ENCODE measurements around the gene RTBDN. TPM values are rescaled to one million over a fixed set of nuclear protein-coding genes. Genes with fewer than 3 reads are reported as not detected.

RTBDN gene
- total and polyA plus RNA-seq, 2 of the 8 experiments (the other 6 are each of a cell fraction or from before 2014, with no cell fraction given) = 4.0 to 4.8 TPM

- ChIA-PET POLR2A (ENCODE audit: partially characterized antibody) (interaction anchor here (1.0 to 16.6 kb wide), 9 partner anchors 9 to 155 kb away, joined by 3 to 317 read pairs (median 7); partner anchors contain the start of genes FARSA, GET3, JUNB and PRDX2), CTCF (ENCODE audit: partially characterized antibody) (interaction anchor here (0.6 to 11.2 kb wide), 13 partner anchors 9 to 71 kb away, joined by 3 to 277 read pairs (median 4); partner anchors contain the start of genes JUNB, RTBDN and THSD8)
- Histone ChIP-seq H4K5ac (ENCODE audit: insufficient read length, low read depth, low read length) (peak overlapping the region; percentile 84), H2BK15ac (ENCODE audit: low read length) (no peak overlapping the region), H2BK12ac (ENCODE audit: low read depth, low read length) (peak overlapping the region; percentile 35; the same call in 1 of the 2 replicates), H3K4me3 (ENCODE audit: extremely low read depth in 1 of 4, insufficient read depth in 2 of 4, low read depth in 3 of 4, low read length in 4 of 4) (peak overlapping the region; percentile 40 to 69 (median 62); a peak in 6 of 8 replicates), H3K9ac (replicated peaks in 1 of 4; ENCODE audit: extremely low read depth in 1 of 4, low read depth in 3 of 4, low read length in 3 of 4) (peak overlapping the region in 2 of 4 experiments; percentile 31 to 38; a peak in 3 of 7 replicates), H4K8ac (ENCODE audit: extremely low read depth, insufficient read depth, low read length) (peak overlapping the region; percentile 36), H3K36me3 (ENCODE audit: control insufficient read depth in 2 of 4, insufficient read depth in 4 of 4, low read length in 3 of 4) (no peaks in the 10 kb centered on the region), H3K4me1 (replicated peaks in 1 of 4; ENCODE audit: control insufficient read depth in 3 of 4, insufficient read depth in 4 of 4, low read length in 3 of 4) (peaks cover 4 to 30% (median 22%) of the 10 kb centered on the region in 4 experiments), H3K23me2 (ENCODE audit: low read depth, low read length) (peaks cover 27% of the 10 kb centered on the region; the same call in 1 of the 2 replicates), H2BK5ac (ENCODE audit: low read depth, low read length) (peak overlapping the region; percentile 85), H2BK20ac (ENCODE audit: low read length) (no peak overlapping the region), H4K91ac (replicated peaks; ENCODE audit: insufficient read length, low read length) (peak overlapping the region; percentile 80), H3K27me3 (replicated peaks in 1 of 4; ENCODE audit: control insufficient read depth in 3 of 4, extremely low read depth in 1 of 4, insufficient read depth in 3 of 4, low read length in 3 of 4) (no peaks in the 10 kb centered on the region), H3K9me3 (ENCODE audit: insufficient read depth in 2 of 2, low read depth in 1 of 2, low read length in 1 of 2) (no peaks in the 10 kb centered on the region), H3K56ac (replicated peaks; ENCODE audit: insufficient read length, low read depth, low read length) (no peak overlapping the region), H3K18ac (ENCODE audit: extremely low read depth, low read length) (peak overlapping the region; percentile 81), H2AK5ac (ENCODE audit: low read depth, low read length) (no peak overlapping the region; the same call in 1 of the 2 replicates), H3K4ac (replicated peaks; ENCODE audit: insufficient read length, low read depth, low read length) (peak overlapping the region; percentile 8), H3K79me1 (ENCODE audit: low read depth, low read length) (no peaks in the 10 kb centered on the region), H3K14ac (ENCODE audit: insufficient read length) (no peak overlapping the region), H3K4me2 (ENCODE audit: insufficient read depth in 1 of 2, low read depth in 2 of 2, low read length in 2 of 2) (peak overlapping the region; percentile 93 to 94), H3K79me2 (ENCODE audit: control insufficient read depth in 1 of 2, insufficient read depth in 2 of 2, low read length in 2 of 2) (no peaks in the 10 kb centered on the region), H3K27ac (ENCODE audit: low read depth, low read length) (peak overlapping the region; percentile 22; the same call in 1 of the 2 replicates), H2BK120ac (replicated peaks; ENCODE audit: low read depth, low read length) (no peak overlapping the region), H2AFZ (ENCODE audit: low read length) (no peak overlapping the region), H4K20me1 (replicated peaks in 1 of 2; ENCODE audit: control insufficient read depth in 1 of 2, insufficient read depth in 2 of 2, low read length in 2 of 2) (no peaks in the 10 kb centered on the region), H3K23ac (ENCODE audit: insufficient read length) (no peak overlapping the region)
- TF ChIP-seq JUN (IDR thresholded peaks at IDR 0.05; ENCODE audit: low read depth, low read length) (no peak), CTBP2 (IDR thresholded peaks at IDR 0.05; ENCODE audit: borderline replicate concordance, insufficient read depth, insufficient read length, low read length) (peak; percentile 40)
- DNase-seq (ENCODE audit: low read depth in 1 of 2, low spot score in 2 of 2) = no peak
- WGBS, 2 experiments (ENCODE audit: extremely low coverage in 1 of 2, insufficient coverage in 1 of 2, insufficient read length in 1 of 2, insufficient replicate concordance in 2 of 2, low coverage in 1 of 2, low lambda C conversion rate in 2 of 2, missing lambda C conversion rate in 1 of 2) = 23% methylated on average over 6 of the region's 6 CpGs; no CpG with 5 or more reads in 1 of the 2 experiments
- no peak for FAIRE-seq
Measured at GRCh38 chr19:12778905-12779161, 55.5 kb downstream of the RTBDN start.

All from H1 (cell line).